ENCODE data around the gene PPIF.

The PPIF gene

DNA sequence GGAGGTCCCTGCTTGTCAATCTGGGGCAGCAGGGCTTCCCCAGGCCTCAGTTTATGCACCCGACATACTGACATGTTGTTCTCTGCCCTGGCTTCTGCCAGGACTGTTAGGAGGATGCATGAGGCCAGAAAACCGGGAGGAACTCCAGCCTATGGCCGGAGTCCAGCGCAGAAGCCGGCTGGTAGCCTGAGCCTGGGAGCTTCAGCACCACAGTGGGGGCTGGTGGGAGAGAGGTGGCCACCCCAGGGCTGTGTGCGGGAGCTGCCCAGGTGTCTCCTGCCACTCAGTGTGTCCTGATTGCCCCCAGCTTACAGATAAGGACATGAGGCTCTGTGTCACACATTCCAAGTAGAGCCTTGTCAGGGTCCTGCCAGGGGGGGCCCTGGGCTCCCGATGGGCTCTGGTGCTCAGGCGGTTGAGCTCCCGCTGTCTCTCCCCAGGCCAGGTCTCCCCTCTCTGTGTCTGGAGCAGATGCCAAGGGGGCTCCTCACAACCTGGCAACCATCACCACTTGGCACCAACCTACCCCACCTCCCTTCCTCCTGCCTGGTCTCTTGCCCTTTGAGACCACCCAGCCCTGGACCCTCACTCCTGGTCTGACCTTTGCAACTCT is 32.3 kb downstream of the PPIF start:
- no peak for DNase-seq (ENCODE audit: low read depth)
- H3K4me3 ChIP-seq (ENCODE audit: low read depth, low read length) = no peak overlapping the region
- TF ChIP-seq CTCF (conservative IDR thresholded peaks at IDR 0.05; ENCODE audit: low read depth, low read length) = no peak

DNA sequence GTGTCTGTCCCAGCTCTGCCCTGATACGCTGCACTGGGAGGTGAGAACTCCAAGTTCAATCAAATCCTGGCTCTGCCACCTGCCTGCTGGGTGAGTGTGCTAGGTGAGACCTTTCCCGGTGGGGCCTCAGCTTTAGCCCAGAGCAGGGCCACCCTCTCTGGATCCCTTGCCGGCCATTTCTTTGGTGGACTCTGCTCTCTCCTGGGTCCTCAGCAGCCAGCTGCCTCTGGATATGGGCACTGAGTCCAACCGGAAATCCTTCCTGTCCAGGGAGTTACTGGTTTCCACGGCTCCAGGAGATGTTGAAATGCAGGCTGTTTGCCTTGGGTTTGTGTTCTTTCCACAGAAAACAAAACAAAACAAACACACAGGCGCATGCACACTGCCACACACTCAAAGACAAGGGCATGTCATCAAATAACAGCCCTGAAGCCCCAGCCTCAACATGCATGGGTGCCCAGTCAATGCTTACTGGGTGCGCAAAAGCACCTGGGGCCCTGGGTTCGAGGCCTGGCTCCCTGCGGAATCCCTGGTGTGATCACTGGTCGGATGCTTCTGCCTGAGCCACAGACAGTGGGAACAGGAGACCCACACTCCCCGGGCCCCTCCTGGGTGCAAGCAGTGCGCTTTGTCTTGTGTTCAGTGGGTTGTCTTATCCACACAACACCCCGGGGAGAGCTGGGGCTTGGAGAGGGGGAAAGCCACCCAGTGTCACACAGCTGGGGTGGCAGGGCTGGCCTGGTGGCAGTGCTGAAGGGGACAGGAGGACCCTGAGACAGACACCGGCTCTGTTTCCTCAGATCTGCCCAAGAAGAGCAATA is 33.1 kb downstream of the PPIF start:
- peak; percentile 69 for DNase-seq (ENCODE audit: low read depth)
- no peak overlapping the region for H3K4me3 ChIP-seq (ENCODE audit: low read depth, low read length)
- TF ChIP-seq CTCF (conservative IDR thresholded peaks at IDR 0.05; ENCODE audit: low read depth, low read length) = no peak

- no peak for DNase-seq (ENCODE audit: low read depth)
- TF ChIP-seq CTCF (conservative IDR thresholded peaks at IDR 0.05; ENCODE audit: low read depth, low read length) = no peak
- H3K4me3 ChIP-seq (ENCODE audit: low read depth, low read length) = no peak overlapping the region
These were observed 33.9 kb downstream of the PPIF start for GRCh38 chr10:79380946-79381721.

DNA sequence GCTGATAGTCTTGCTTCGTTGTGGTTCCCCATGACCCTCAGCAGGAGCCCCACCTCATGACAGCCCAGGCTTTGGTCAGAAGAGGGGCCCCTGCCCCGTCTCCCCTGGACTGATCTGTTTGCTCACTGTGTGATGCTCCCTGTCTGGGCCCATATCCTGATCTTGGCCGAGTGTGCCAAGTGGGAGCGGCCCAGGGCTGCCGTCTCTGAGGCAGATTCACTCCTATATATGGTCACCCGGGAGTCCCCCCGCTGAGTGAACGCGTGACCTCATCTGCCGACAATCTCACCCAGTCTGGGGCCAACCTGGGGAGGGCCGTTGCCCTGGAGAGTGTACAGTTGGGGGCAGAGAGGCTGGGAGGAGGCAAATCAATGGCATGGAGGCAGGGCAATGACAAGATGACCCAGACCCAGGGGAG is 34.5 kb downstream of the PPIF start:
- no peak for TF ChIP-seq CTCF (conservative IDR thresholded peaks at IDR 0.05; ENCODE audit: low read depth, low read length)
- DNase-seq (ENCODE audit: low read depth) = peak; percentile 93
- no peak overlapping the region for H3K4me3 ChIP-seq (ENCODE audit: low read depth, low read length)

GRCh38 chr10:79382491-79382941 is 35.2 kb downstream of the PPIF start:
- DNase-seq (ENCODE audit: low read depth) = no peak
- TF ChIP-seq CTCF (conservative IDR thresholded peaks at IDR 0.05; ENCODE audit: low read depth, low read length) = no peak
- H3K4me3 ChIP-seq (ENCODE audit: low read depth, low read length) = no peak overlapping the region

DNA sequence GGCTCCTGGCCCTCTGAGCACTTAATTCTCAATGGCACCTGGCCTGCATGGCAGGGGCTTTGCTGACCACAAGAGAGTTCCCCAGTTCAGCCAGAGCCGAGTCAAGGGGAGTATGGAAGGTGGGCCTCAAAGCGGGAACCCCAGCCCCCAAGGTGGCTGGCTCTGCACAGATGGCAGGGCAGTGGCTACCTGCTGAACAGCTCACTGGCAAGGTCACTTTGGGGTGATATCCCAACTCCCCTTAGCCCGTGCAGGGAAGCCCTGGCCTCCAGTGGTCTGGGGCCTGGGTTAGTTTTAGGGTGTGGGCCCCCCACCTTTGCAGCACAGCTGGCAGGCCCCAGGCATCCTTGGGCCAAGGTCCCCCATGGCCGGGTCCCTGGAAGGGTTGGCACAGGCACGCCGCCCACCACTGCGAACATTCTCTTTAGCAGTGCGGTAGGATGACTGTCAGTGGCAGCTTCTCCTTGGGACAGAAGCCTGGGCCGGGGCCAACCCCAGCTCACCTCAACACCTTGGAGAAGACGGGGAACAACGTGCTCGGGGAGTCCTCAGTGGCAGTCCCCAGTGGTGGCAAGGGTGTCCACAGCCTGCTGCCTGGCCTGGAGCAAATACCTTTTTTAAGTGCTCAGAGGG is 36.8 kb downstream of the PPIF start:
- no peak for DNase-seq (ENCODE audit: low read depth)
- H3K4me3 ChIP-seq (ENCODE audit: low read depth, low read length) = no peak overlapping the region
- no peak for TF ChIP-seq CTCF (conservative IDR thresholded peaks at IDR 0.05; ENCODE audit: low read depth, low read length)

Data from choroid plexus epithelial cell (primary cell).